ENCODE data around the gene CEP70. TPM values are rescaled to one million over a fixed set of nuclear protein-coding genes. Genes with fewer than 3 reads are reported as not detected.
A peak's percentile ranks its signal among the peaks of the same experiment; 100 is the strongest.
"Not testable (repeated sequence)": the region's sequence is repeated elsewhere in the genome, so short reads cannot be mapped to it uniquely, and the experiment has no call there.

CEP70 gene
- total and polyA plus RNA-seq, 7 experiments from 2014 or later, result 11.8 to 35.1 (median 14.9) TPM

DNA sequence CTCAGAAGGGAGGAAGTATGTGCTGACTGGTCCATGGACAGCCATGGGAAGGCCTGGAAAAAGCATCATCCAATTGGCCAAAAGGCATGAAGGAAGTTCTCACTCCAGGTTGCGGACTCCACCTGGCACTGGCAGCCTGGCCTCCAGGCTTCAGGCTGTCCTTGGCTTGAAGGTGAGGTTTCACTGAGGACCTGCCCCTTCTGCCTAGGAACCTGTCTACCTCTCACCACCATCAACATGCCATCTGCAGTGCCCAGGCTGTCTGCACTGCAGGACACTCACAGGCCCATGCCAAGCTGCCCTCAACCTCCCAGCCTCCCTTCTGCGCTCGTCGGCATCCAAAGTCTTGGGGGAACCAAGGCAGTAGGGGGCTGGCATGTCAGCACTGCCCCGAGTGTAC, 51.1 kb downstream of the CEP70 start:
- Histone ChIP-seq H3K9me3 (ENCODE audit: control insufficient read depth in 2 of 3, low read length in 3 of 3) (peaks cover 0 to 45% (median 3%) of the 10 kb centered on the region in 3 experiments), H3K4me3 (ENCODE audit: low read length) (no peak overlapping the region), H3K27ac (ENCODE audit: low read depth, low read length) (no peak overlapping the region), H3K27me3 (ENCODE audit: control insufficient read depth in 2 of 2, insufficient read depth in 2 of 2, low read length in 2 of 2) (no peaks in the 10 kb centered on the region), H3K4me1 (ENCODE audit: control insufficient read depth in 2 of 2, insufficient read depth in 2 of 2, low read length in 2 of 2) (no peaks in the 10 kb centered on the region), H3K36me3 (ENCODE audit: control insufficient read depth in 2 of 3, insufficient read depth in 3 of 3, low read length in 3 of 3) (peaks cover 0 to 40% (median 0%) of the 10 kb centered on the region in 3 experiments)
- H3K27ac Mint-ChIP-seq, result no peak overlapping the region
- no peaks in the 10 kb centered on the region for H3K27me3 Mint-ChIP-seq
- intact Hi-C loops (cut with micrococcal nuclease), result no loop called here
- H3K36me3 Mint-ChIP-seq, result peaks cover 43 to 96% (median 80%) of the 10 kb centered on the region in 5 donors
- ChIA-PET CTCF (interaction anchor here (0.6 kb wide), 1 partner anchor 45 kb away, joined by 11 read pairs; no protein-coding TSS in a partner anchor), POLR2A (no interaction called here)
- DNase-seq (no peak), ATAC-seq (no peak)
- H3K4me1 Mint-ChIP-seq, result no peaks in the 10 kb centered on the region
- peaks cover 6 to 93% (median 53%) of the 10 kb centered on the region in 11 donors for H3K9me3 Mint-ChIP-seq
- no peak overlapping the region for H3K4me3 Mint-ChIP-seq

DNA sequence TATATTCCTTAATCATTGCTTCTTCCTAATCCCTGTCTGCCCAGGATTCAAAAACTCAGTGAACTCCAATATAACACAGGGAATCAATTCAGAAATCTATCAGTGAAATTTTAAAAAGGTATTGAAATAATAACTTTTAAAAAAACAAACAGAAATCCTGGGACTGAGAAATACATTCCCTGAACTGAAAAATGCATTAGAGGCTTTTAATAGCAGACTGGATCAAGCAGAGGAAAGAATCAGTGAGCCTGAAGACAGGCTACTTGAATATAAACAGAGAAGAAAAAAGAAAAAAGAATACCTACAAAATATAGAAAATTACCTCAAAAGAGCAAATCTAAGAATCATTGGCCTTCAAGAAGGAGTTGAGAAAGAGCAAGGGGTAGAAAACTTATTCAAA, 54.7 kb downstream of the CEP70 start:
- H3K27ac ChIP-seq (ENCODE audit: low read depth, low read length), result no peak overlapping the region
- no peaks in the 10 kb centered on the region for H3K27me3 ChIP-seq (ENCODE audit: control insufficient read depth in 2 of 2, insufficient read depth in 2 of 2, low read length in 2 of 2)
- intact Hi-C loops (cut with micrococcal nuclease), result no loop called here
- peaks cover 0 to 57% (median 38%) of the 10 kb centered on the region in 11 donors for H3K9me3 Mint-ChIP-seq
- DNase-seq (no peak), ATAC-seq (no peak)
- peaks cover 0 to 24% (median 0%) of the 10 kb centered on the region in 3 experiments for H3K36me3 ChIP-seq (ENCODE audit: control insufficient read depth in 2 of 3, insufficient read depth in 3 of 3, low read length in 3 of 3)
- ChIA-PET CTCF (no interaction called here), POLR2A (no interaction called here)
- no peak overlapping the region for H3K27ac Mint-ChIP-seq
- H3K27me3 Mint-ChIP-seq, result no peaks in the 10 kb centered on the region
- H3K4me3 Mint-ChIP-seq, result no peak overlapping the region
- H3K4me1 Mint-ChIP-seq, result no peaks in the 10 kb centered on the region
- peaks cover 0 to 23% (median 0%) of the 10 kb centered on the region in 3 experiments for H3K9me3 ChIP-seq (ENCODE audit: control insufficient read depth in 2 of 3, low read length in 3 of 3)
- H3K4me3 ChIP-seq (ENCODE audit: low read length), result no peak overlapping the region
- no peaks in the 10 kb centered on the region for H3K4me1 ChIP-seq (ENCODE audit: control insufficient read depth in 2 of 2, insufficient read depth in 2 of 2, low read length in 2 of 2)
- peaks cover 29 to 88% (median 80%) of the 10 kb centered on the region in 5 donors for H3K36me3 Mint-ChIP-seq

- H3K36me3 ChIP-seq (ENCODE audit: control insufficient read depth in 2 of 3, insufficient read depth in 3 of 3, low read length in 3 of 3); DNase-seq; CTCF ChIA-PET; H3K27ac ChIP-seq (ENCODE audit: low read depth, low read length); POLR2A ChIA-PET; ATAC-seq; H3K4me3 Mint-ChIP-seq; H3K27ac Mint-ChIP-seq; H3K27me3 ChIP-seq (ENCODE audit: control insufficient read depth in 2 of 2, insufficient read depth in 2 of 2, low read length in 2 of 2); H3K4me1 ChIP-seq (ENCODE audit: control insufficient read depth in 2 of 2, insufficient read depth in 2 of 2, low read length in 2 of 2); H3K4me3 ChIP-seq (ENCODE audit: low read length); H3K9me3 ChIP-seq (ENCODE audit: control insufficient read depth in 2 of 3, low read length in 3 of 3); H3K27me3 Mint-ChIP-seq; intact Hi-C loops (cut with micrococcal nuclease); H3K4me1 Mint-ChIP-seq: not testable (repeated sequence)
- H3K36me3 Mint-ChIP-seq, result peaks cover 13 to 80% (median 60%) of the 10 kb centered on the region in 5 donors
- H3K9me3 Mint-ChIP-seq, result peaks cover 0 to 34% (median 7%) of the 10 kb centered on the region in 11 donors
Measured at GRCh38 chr3:138521445-138521844, 72.6 kb downstream of the CEP70 start.

DNA sequence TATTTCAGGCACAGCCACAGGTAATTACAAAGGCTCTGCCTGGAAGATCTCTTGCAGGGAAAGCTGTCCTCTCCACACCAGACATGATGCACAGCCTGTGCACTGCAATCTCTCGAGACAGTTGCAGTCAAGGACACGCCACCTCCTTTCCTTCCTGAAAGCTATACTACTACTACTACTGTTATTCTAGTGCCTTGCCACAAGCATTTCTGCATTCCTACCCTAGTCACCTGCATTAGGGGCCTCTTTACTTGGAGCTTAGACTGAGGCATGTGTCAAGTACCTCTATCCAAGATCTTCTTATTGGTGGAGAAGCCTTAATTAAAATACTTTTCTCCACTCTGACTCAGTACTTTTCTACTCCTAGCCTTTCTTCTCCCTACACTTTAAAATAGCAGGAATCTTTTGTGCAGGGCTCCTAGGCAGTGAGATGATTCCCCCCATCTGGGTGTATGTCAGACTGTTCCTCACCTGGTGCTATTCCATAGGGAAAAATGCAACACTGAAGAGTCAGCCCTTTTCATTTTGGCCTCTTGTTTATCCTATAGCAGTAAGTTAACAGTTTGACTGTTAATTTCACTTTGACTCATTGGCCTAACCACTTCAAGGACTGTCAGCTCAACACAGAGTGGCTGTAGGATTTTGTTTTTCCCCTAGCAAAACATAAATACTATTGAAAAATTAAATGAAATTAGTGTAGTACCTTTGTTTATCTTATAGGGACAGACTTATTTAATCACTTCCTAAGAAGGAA, 80.8 kb downstream of the CEP70 start:
- H3K27me3 ChIP-seq (ENCODE audit: control insufficient read depth in 2 of 2, insufficient read depth in 2 of 2, low read length in 2 of 2), result no peaks in the 10 kb centered on the region
- Mint-ChIP-seq H3K27ac (peak overlapping the region in 1 of 9 donors; percentile 84), H3K9me3 (peaks cover 0 to 14% (median 0%) of the 10 kb centered on the region in 11 donors), H3K4me3 (peak overlapping the region in 1 of 10 donors; percentile 68), H3K4me1 (peaks cover 0 to 26% (median 0%) of the 10 kb centered on the region in 7 donors), H3K36me3 (peaks cover 8 to 42% (median 31%) of the 10 kb centered on the region in 5 donors), H3K27me3 (no peaks in the 10 kb centered on the region)
- POLR2A ChIA-PET, result no interaction called here
- ATAC-seq (no peak), DNase-seq (peak in 1 of 9 donors; percentile 25)
- no peaks in the 10 kb centered on the region for H3K9me3 ChIP-seq (ENCODE audit: control insufficient read depth in 2 of 3, low read length in 3 of 3)
- no peak overlapping the region for H3K4me3 ChIP-seq (ENCODE audit: low read length)
- H3K4me1 ChIP-seq (ENCODE audit: control insufficient read depth in 2 of 2, insufficient read depth in 2 of 2, low read length in 2 of 2), result no peaks in the 10 kb centered on the region
- H3K27ac ChIP-seq (ENCODE audit: low read depth, low read length), result no peak overlapping the region
- CTCF ChIA-PET, result no interaction called here
- peaks cover 0 to 3% (median 0%) of the 10 kb centered on the region in 3 experiments for H3K36me3 ChIP-seq (ENCODE audit: control insufficient read depth in 2 of 3, insufficient read depth in 3 of 3, low read length in 3 of 3)
- intact Hi-C loops (cut with micrococcal nuclease), result loop anchor here in 1 of 2 donors (2.0 to 5.0 kb wide), 2 partner anchors 39 to 82 kb away; partner anchors contain the start of gene CEP70

GRCh38 chr3:138511945-138512344, 82.1 kb downstream of the CEP70 start:
- Mint-ChIP-seq H3K9me3 (peaks cover 0 to 4% (median 0%) of the 10 kb centered on the region in 11 donors), H3K27ac (no peak overlapping the region), H3K36me3 (peaks cover 8 to 38% (median 28%) of the 10 kb centered on the region in 5 donors), H3K4me1 (peaks cover 0 to 26% (median 0%) of the 10 kb centered on the region in 7 donors), H3K27me3 (no peaks in the 10 kb centered on the region), H3K4me3 (no peak overlapping the region)
- H3K27me3 ChIP-seq (ENCODE audit: control insufficient read depth in 2 of 2, insufficient read depth in 2 of 2, low read length in 2 of 2), result no peaks in the 10 kb centered on the region
- intact Hi-C loops (cut with micrococcal nuclease), result loop anchor here in 1 of 2 donors (2.0 to 5.0 kb wide), 2 partner anchors 40 to 83 kb away; partner anchors contain the start of gene CEP70
- H3K36me3 ChIP-seq (ENCODE audit: control insufficient read depth in 2 of 3, insufficient read depth in 3 of 3, low read length in 3 of 3), result peaks cover 0 to 2% (median 0%) of the 10 kb centered on the region in 3 experiments
- ChIA-PET CTCF (interaction anchor here (1.4 kb wide), 1 partner anchor 404 kb away, joined by 5 read pairs; no protein-coding TSS in a partner anchor), POLR2A (no interaction called here)
- no peak overlapping the region for H3K4me3 ChIP-seq (ENCODE audit: low read length)
- DNase-seq (no peak), ATAC-seq (no peak)
- H3K27ac ChIP-seq (ENCODE audit: low read depth, low read length), result no peak overlapping the region
- no peaks in the 10 kb centered on the region for H3K9me3 ChIP-seq (ENCODE audit: control insufficient read depth in 2 of 3, low read length in 3 of 3)
- no peaks in the 10 kb centered on the region for H3K4me1 ChIP-seq (ENCODE audit: control insufficient read depth in 2 of 2, insufficient read depth in 2 of 2, low read length in 2 of 2)

- Histone ChIP-seq H3K9me3 (ENCODE audit: control insufficient read depth in 2 of 3, low read length in 3 of 3) (no peaks in the 10 kb centered on the region), H3K27me3 (ENCODE audit: control insufficient read depth in 2 of 2, insufficient read depth in 2 of 2, low read length in 2 of 2) (no peaks in the 10 kb centered on the region), H3K27ac (ENCODE audit: low read depth, low read length) (no peak overlapping the region), H3K4me1 (ENCODE audit: control insufficient read depth in 2 of 2, insufficient read depth in 2 of 2, low read length in 2 of 2) (no peaks in the 10 kb centered on the region), H3K36me3 (ENCODE audit: control insufficient read depth in 2 of 3, insufficient read depth in 3 of 3, low read length in 3 of 3) (peaks cover 0 to 5% (median 0%) of the 10 kb centered on the region in 3 experiments), H3K4me3 (ENCODE audit: low read length) (no peak overlapping the region)
- ATAC-seq (no peak), DNase-seq (no peak)
- intact Hi-C loops (cut with micrococcal nuclease), result no loop called here
- Mint-ChIP-seq H3K27me3 (no peaks in the 10 kb centered on the region), H3K27ac (no peak overlapping the region), H3K4me3 (no peak overlapping the region), H3K9me3 (no peaks in the 10 kb centered on the region), H3K36me3 (peaks cover 4 to 38% (median 28%) of the 10 kb centered on the region in 5 donors), H3K4me1 (peaks cover 0 to 26% (median 0%) of the 10 kb centered on the region in 7 donors)
- CTCF ChIA-PET, result no interaction called here
- POLR2A ChIA-PET, result no interaction called here
Measured at GRCh38 chr3:138509586-138509985, 84.5 kb downstream of the CEP70 start.
